Subcutaneous abdominal adipose tissue (tissue), 5 donors: Measurements from ENCODE around the gene ZNF568.

Experiments used
- H3K27ac ChIP-seq: one replicate; pipeline ENCODE4 v1.7.0; 2013; ENCODE audit warnings: low read depth, mild to moderate bottlenecking, inconsistent platforms, low read length, moderate library complexity
- H3K27me3 ChIP-seq, 5 donors: one replicate each; pipeline ENCODE4 v1.7.0; 2013; ENCODE audit warnings: low read length in 5 of 5, inconsistent platforms in 1 of 5; ENCODE audit not compliant: control insufficient read depth in 5 of 5, insufficient read depth in 4 of 5
- H3K36me3 ChIP-seq, 5 donors: one replicate each; pipeline ENCODE4 v1.7.0; 2013; ENCODE audit warnings: low read length in 5 of 5; ENCODE audit not compliant: control insufficient read depth in 5 of 5, insufficient read depth in 5 of 5
- H3K4me1 ChIP-seq, 5 donors: one replicate each; pipeline ENCODE4 v1.7.0; 2013; ENCODE audit warnings: low read length in 5 of 5, mild to moderate bottlenecking in 3 of 5, moderate library complexity in 1 of 5; ENCODE audit not compliant: control insufficient read depth in 5 of 5, insufficient read depth in 5 of 5
- H3K4me3 ChIP-seq, 5 donors: one replicate each; pipeline ENCODE4 v1.7.0; 2013; ENCODE audit warnings: low read length in 5 of 5, low read depth in 1 of 5
- H3K9ac ChIP-seq, 5 donors: one replicate each; pipeline ENCODE4 v1.7.0; 2013; ENCODE audit warnings: low read length in 5 of 5, mild to moderate bottlenecking in 4 of 5, moderate library complexity in 3 of 5
- H3K9me3 ChIP-seq, 5 donors: one replicate each; pipeline ENCODE4 v1.7.0; 2013; ENCODE audit warnings: low read length in 5 of 5; ENCODE audit not compliant: control insufficient read depth in 5 of 5
- donor health status: healthy.
- donor health status: healthy.
- donor health status: healthy.
- donor health status: healthy.
- donor health status: healthy.

ZNF568 gene

DNA sequence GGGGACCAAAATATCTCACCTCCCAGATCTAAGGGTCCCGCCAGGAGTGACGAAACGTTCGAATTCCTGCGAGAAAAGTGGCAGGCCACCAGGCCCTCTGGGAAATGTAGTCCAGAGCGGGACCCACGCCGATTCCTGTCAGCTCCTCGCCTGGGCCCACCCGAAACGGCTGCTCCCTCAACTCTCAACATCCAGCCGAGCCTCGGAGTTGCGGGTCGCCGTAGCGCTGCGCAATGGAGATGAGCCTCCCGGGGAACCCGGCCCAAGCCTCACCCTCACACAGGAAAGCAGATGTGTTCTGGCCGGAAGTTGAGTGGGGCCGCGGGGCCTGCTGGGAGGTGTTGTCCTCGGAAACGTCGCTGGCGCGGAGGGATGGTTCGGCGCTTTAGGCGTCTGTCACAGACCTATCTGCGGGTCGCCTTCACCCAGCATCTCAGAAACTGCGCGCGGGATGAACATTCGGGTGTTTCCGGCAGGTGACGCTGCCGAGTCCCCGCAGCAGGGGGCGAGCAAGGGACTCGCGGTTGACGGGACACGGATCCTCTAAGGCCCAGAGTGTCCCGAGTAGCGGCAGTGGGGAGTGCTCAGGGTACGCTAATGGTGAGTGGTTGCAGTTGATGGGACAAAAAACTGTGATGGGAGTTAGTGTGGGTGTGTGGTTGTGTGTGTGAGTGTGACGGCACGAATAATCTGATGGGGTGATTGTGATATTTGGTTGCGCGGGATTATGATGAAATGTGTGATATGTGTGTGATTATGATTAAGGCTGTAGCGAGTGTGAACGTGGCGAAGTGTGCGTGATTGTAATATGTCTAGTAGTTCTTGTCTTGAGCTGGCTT is at the start of gene ZNF568, which contains the start of gene ZNF829:
ZNF568 (plus strand) TSS at position 341 of the 839 bp plus-strand sequence. CDS start 6,439 bp downstream, outside the sequence.
ZNF829 (minus strand) TSS at position 300 of the 839 bp plus-strand sequence. CDS start 1,124 bp downstream, outside the sequence.
- Histone ChIP-seq H3K27me3 (no peaks in the 10 kb centered on the region), H3K9me3 (peaks cover 0 to 15% (median 9%) of the 10 kb centered on the region in 5 donors), H3K4me3 (peak within 1 kb of the TSS; percentile 78 to 92 (median 87)), H3K27ac (peak within 1 kb of the TSS; percentile 87), H3K4me1 (peaks cover 1 to 20% (median 15%) of the 10 kb centered on the region in 5 donors), H3K36me3 (peaks cover 21 to 33% (median 25%) of the 10 kb centered on the region in 5 donors), H3K9ac (peak within 1 kb of the TSS; percentile 74 to 94 (median 92))

DNA sequence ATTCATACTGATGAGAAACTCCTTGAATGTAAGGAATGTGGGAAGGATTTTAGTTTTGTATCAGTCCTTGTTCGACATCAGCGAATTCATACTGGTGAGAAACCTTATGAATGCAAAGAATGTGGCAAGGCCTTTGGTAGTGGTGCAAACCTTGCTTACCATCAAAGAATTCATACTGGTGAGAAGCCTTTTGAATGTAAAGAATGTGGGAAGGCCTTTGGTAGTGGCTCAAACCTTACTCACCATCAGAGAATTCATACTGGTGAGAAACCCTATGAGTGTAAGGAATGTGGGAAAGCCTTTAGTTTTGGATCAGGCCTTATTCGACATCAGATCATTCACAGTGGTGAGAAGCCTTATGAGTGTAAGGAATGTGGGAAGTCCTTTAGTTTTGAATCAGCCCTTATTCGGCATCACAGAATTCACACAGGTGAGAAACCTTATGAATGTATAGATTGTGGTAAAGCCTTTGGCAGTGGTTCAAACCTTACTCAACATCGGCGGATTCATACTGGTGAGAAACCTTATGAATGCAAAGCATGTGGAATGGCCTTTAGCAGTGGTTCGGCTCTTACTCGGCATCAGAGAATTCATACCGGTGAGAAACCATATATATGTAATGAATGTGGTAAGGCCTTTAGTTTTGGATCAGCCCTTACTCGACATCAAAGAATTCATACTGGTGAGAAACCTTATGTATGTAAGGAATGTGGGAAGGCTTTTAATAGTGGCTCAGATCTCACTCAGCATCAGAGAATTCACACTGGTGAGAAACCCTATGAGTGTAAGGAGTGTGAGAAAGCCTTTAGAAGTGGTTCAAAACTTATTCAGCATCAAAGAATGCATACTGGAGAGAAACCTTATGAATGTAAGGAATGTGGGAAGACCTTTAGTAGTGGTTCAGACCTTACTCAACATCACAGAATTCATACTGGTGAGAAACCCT is 38.9 kb upstream of the ZNF568 start:
- Histone ChIP-seq H3K4me1 (peaks cover 0 to 3% (median 0%) of the 10 kb centered on the region in 5 donors), H3K27ac (no peak overlapping the region), H3K9me3 (peaks cover 77 to 97% (median 87%) of the 10 kb centered on the region in 5 donors), H3K4me3 (peak overlapping the region; percentile 38 to 76 (median 56)), H3K9ac (no peak overlapping the region), H3K36me3 (peaks cover 26 to 49% (median 45%) of the 10 kb centered on the region in 5 donors), H3K27me3 (no peaks in the 10 kb centered on the region)

DNA sequence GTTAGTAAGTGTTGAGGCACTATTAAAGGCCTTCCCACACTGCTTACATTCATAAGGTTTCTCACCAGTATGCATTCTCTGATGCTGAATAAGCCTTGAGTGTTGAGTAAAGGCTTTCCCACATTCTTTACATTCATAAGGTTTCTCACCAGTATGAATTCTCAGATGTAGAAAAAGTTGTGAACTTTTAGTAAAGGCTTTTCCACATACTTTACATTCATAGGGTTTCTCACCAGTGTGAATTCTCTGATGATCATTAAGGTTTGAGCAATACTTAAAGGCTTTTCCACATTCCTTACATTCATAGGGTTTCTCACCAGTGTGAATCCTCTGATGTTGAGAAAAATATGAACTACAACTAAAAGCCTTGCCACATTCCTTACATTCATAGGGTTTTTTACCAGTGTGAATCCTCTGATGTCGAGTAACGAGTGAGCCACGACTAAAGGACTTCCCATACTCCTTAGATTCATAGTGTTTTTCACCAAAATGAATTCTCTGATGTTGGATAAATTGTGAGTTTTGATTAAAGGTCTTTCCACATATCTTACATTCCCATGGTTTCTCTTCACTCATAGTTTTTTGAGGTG is 24.3 kb upstream of the ZNF568 start:
- Histone ChIP-seq H3K27me3 (no peaks in the 10 kb centered on the region), H3K9ac (no peak overlapping the region), H3K4me3 (peak overlapping the region; percentile 36 to 88 (median 59)), H3K36me3 (peaks cover 32 to 64% (median 47%) of the 10 kb centered on the region in 5 donors), H3K4me1 (peaks cover 0 to 2% (median 0%) of the 10 kb centered on the region in 5 donors), H3K9me3 (peaks cover 75 to 98% (median 92%) of the 10 kb centered on the region in 5 donors), H3K27ac (no peak overlapping the region)

DNA sequence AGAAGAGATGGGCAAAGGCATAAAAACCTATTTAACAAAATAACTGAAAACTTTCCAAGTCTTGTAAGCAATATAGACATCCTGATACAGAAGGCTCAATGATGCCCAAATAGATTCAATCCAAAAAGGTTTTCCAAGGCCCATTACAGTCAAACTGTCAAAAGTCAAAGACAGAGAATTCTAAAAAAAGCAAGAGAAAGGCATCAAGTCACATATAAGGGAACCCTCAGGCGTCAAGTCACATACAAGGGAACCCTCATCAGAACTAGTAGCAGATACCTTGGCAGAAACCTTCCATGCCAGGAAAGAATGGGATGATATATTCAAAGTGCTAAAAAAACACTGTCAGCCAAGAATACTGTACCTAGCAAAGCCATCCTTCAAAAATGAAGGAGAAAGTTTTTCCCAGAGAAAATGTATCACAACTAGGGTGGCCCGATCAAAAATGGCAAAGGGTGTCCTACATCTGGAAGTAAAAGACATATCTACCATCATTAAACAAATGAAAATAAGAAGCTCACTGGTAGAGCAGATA is 21.2 kb upstream of the ZNF568 start:
- Histone ChIP-seq H3K27me3 (no peaks in the 10 kb centered on the region), H3K27ac (no peak overlapping the region), H3K9ac (no peak overlapping the region), H3K4me3 (peak overlapping the region; percentile 34 to 88 (median 55)), H3K9me3 (peaks cover 68 to 98% (median 88%) of the 10 kb centered on the region in 5 donors), H3K36me3 (peaks cover 35 to 74% (median 58%) of the 10 kb centered on the region in 5 donors), H3K4me1 (peaks cover 0 to 2% (median 0%) of the 10 kb centered on the region in 5 donors)

DNA sequence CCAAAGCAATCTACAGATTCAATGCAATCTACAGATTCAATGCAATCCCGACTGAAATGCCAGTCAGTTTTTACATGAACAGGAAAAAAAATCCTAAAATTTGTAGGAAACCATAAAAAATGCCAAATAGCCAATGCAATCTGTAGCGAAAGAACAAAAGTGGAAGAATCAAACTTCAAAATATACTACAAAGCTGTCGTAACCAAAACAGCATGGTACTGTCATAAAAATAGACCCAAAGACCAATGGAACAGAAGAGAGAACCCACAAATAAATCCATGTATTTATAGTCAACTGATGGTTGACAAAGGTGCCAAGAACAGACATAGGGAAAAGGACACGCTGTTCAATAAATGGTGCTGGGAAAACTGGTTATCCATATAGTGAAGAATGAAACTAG is 17.7 kb upstream of the ZNF568 start:
- H3K9me3 ChIP-seq = peaks cover 56 to 90% (median 81%) of the 10 kb centered on the region in 5 donors
- no peaks in the 10 kb centered on the region for H3K27me3 ChIP-seq
- no peak overlapping the region for H3K27ac ChIP-seq
- H3K4me1 ChIP-seq = peaks cover 0 to 2% (median 0%) of the 10 kb centered on the region in 5 donors
- peaks cover 18 to 62% (median 53%) of the 10 kb centered on the region in 5 donors for H3K36me3 ChIP-seq
- no peak overlapping the region for H3K9ac ChIP-seq
- peak overlapping the region; percentile 27 to 60 (median 42) for H3K4me3 ChIP-seq

DNA sequence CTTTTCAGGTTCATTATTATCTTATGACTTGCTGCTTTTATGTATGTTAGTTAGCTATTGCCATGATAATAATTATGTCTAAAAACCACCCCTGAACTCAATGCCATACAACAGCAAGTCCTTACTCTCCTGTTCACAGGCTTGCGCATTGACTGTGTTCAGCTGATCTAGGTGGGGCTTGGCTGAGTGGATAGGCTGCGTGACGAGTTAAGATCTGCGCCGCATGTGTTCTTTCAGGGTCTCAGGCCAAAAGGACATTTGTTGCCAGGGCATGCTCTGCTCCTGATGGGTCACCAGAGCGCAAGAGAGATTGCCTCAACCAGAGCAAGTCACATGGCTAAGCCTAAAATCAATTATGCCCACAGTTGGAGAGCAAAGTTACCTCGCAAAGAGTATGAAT is 859 bp downstream of the ZNF568 start:
- Histone ChIP-seq H3K4me1 (peaks cover 1 to 20% (median 15%) of the 10 kb centered on the region in 5 donors), H3K9me3 (peaks cover 0 to 10% (median 7%) of the 10 kb centered on the region in 5 donors), H3K27me3 (no peaks in the 10 kb centered on the region), H3K4me3 (peak overlapping the region; percentile 78 to 92 (median 87)), H3K36me3 (peaks cover 20 to 32% (median 25%) of the 10 kb centered on the region in 5 donors), H3K9ac (peak overlapping the region in 4 of 5 donors; percentile 85 to 94 (median 92)), H3K27ac (no peak overlapping the region)

DNA sequence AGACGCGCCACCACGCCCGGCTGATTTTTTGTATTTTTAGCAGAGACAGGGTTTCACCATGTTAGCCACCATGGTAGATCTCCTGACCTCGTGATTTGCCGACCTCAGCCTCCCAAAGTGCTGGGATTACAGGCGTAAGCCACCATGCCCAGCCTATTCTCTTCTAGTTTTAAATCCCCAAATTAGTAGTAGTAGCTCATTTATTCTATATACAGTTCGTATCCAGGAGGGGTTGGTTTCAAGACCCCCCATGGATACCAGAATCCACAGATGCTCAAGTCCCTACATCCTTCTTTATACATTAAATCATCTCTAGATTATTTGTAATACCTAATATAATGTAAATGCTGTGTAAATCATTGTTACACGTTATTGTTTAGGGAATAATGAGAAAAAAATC is 2.0 kb downstream of the ZNF568 start:
- Histone ChIP-seq H3K36me3 (peaks cover 21 to 36% (median 34%) of the 10 kb centered on the region in 5 donors), H3K4me3 (no peak overlapping the region), H3K27ac (no peak overlapping the region), H3K27me3 (no peaks in the 10 kb centered on the region), H3K9me3 (peaks cover 3 to 15% (median 12%) of the 10 kb centered on the region in 5 donors), H3K4me1 (peaks cover 1 to 20% (median 15%) of the 10 kb centered on the region in 5 donors), H3K9ac (no peak overlapping the region)

DNA sequence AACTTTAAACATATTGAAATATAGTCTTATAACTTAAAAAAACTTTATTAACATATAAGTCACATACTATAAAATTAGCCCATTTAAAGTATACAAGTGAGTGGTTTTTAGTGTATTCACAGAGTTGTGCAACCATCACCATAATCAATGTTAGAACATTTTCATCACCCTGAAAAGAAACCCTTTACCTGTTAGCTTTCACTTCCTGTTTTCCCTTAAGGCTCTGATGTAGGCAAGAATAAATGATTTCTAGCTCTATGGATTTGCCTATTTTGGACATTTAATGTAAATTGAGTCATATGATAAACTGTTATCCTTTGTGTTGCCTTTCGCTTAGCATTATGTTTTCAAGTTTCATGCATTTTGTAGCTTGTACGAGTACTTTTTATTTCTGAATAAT is 15.6 kb downstream of the ZNF568 start:
- Histone ChIP-seq H3K27ac (no peak overlapping the region), H3K9me3 (peaks cover 27 to 50% (median 41%) of the 10 kb centered on the region in 5 donors), H3K4me1 (no peaks in the 10 kb centered on the region), H3K4me3 (peak overlapping the region in 2 of 5 donors; percentile 30 to 34), H3K9ac (no peak overlapping the region), H3K36me3 (peaks cover 13 to 35% (median 29%) of the 10 kb centered on the region in 5 donors), H3K27me3 (no peaks in the 10 kb centered on the region)

DNA sequence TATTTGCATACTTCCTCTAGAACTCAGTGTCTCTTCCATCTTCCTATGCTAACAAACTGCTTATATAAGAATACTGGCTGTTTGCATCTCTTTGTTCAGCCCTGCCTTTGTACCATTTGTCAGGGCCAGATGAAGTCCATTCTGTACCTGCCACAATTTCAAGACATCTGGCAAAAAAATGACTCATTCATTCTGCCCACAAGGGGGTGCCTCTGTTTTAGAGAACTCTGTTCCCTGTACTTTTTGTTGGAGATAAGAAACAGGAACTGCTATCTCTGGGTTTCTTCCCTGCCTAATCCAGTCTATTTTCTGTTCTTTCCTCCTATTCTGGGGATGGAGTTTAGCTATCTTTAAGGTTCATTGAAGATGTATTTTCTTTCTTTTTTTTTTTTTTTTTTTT is 23.0 kb downstream of the ZNF568 start:
- peaks cover 48 to 68% (median 65%) of the 10 kb centered on the region in 5 donors for H3K36me3 ChIP-seq
- H3K9me3 ChIP-seq = peaks cover 29 to 53% (median 36%) of the 10 kb centered on the region in 5 donors
- peak overlapping the region in 4 of 5 donors; percentile 0 to 44 (median 30) for H3K4me3 ChIP-seq

More for the DNA sequence above, 23.0 kb downstream of the ZNF568 start:
- H3K9ac ChIP-seq = no peak overlapping the region
- H3K27me3 ChIP-seq = no peaks in the 10 kb centered on the region
- no peaks in the 10 kb centered on the region for H3K4me1 ChIP-seq
- no peak overlapping the region for H3K27ac ChIP-seq
